ENCODE measurements around the gene ZNF599. TPM values are rescaled to one million over a fixed set of nuclear protein-coding genes. Genes with fewer than 3 reads are reported as not detected.
A peak's percentile ranks its signal among the peaks of the same experiment; 100 is the strongest.

ZNF599 gene
- total RNA-seq = 8.6 and 9.1 TPM in 2 replicates
- long read RNA-seq, transcript ZNF599-201 (4 exons, 3,099 nt) = major isoform, 5 of 10 reads
- long read RNA-seq, partial matches to known transcripts = 0 of 10 reads
- long read RNA-seq, other reads (novel, unspliced or antisense) = 5 of 10 reads

DNA sequence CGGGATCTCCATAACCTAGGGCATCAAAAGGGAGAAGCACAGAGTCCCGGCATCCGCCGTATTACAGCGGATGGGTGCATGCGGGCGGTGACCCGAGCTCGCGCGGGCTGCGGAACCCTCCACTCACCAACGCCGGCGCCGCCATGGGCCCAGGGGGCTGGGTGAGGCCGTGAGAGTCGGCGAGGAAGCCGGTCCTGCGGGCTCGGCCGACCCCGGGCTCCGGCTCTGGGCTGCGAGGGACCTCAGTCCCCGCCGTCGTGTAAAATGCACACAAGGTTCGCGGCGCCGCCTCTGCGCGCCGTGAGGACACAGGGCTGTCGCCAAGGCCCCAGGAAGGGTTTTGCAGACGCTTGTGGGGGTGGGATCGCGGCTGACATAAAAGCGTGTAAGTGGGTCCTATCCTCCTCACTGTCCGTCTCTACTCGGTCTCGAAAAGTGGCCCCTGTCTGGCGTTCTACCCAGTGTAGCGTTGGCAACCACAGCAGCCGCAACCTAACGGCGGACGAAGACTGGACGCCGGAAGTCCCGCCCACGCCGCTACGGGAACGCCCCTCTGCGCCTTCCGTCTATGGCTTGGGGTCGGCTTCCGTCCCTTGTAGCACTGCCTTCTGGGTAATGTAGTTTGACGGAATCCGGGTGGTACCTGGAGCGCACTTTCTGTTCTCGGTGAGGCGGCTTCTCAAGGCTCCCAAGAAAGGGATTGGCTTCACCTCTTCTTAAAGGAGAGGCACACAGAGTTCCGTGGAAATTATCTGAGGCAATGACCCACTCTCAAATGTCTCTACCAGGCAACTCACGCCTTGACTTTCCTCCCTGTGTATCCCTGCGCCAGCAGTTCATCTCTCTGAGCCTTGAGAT lies at the start of gene ZNF599:
TSS of gene ZNF599 (minus strand) at position 519 of the 858 bp plus-strand sequence. CDS start at position 145, 374 bp downstream.
- peak; percentile 77 for DNase-seq (ENCODE audit: low spot score, unreplicated experiment)
- peaks cover 15% of the 10 kb centered on the region for H3K27me3 Mint-ChIP-seq
- H3K9me3 Mint-ChIP-seq (ENCODE audit: low read depth) = peaks cover 3% of the 10 kb centered on the region
- TF ChIP-seq, protein P1, sequence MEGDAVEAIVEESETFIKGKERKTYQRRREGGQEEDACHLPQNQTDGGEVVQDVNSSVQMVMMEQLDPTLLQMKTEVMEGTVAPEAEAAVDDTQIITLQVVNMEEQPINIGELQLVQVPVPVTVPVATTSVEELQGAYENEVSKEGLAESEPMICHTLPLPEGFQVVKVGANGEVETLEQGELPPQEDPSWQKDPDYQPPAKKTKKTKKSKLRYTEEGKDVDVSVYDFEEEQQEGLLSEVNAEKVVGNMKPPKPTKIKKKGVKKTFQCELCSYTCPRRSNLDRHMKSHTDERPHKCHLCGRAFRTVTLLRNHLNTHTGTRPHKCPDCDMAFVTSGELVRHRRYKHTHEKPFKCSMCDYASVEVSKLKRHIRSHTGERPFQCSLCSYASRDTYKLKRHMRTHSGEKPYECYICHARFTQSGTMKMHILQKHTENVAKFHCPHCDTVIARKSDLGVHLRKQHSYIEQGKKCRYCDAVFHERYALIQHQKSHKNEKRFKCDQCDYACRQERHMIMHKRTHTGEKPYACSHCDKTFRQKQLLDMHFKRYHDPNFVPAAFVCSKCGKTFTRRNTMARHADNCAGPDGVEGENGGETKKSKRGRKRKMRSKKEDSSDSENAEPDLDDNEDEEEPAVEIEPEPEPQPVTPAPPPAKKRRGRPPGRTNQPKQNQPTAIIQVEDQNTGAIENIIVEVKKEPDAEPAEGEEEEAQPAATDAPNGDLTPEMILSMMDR (IDR thresholded peaks at IDR 0.05; ENCODE audit: unreplicated experiment) = no peak
- H3K4me1 Mint-ChIP-seq (ENCODE audit: low read depth) = peaks cover 9% of the 10 kb centered on the region
- peak within 1 kb of the TSS; percentile 91 for H3K27ac Mint-ChIP-seq
- peak within 1 kb of the TSS; percentile 92 for H3K4me3 Mint-ChIP-seq (ENCODE audit: low read depth)
- H3K36me3 Mint-ChIP-seq (ENCODE audit: insufficient read depth) = peaks cover 4% of the 10 kb centered on the region

DNA sequence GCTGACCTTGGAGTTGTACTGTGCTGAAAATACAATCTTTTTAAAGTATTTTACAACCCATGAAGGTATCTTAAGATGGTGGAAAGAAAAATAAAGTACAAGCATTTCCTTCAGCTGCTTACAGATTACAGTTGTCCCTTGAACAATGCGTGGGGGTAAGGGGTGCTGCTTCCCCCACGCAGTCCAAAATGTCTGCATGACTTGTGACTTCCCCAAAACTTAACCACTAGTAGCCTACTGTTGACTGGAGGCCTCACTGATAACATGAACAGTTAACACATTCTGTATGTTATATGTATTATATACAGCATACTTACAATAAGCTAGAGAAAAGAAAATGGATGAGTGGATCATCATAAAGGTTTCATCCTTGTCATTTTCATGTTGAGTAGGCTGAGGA lies 45.3 kb upstream of the ZNF599 start:
- no peak overlapping the region for H3K27ac Mint-ChIP-seq
- no peak for DNase-seq (ENCODE audit: low spot score, unreplicated experiment)
- H3K4me3 Mint-ChIP-seq (ENCODE audit: low read depth) = no peak overlapping the region
- no peaks in the 10 kb centered on the region for H3K4me1 Mint-ChIP-seq (ENCODE audit: low read depth)
- peaks cover 8% of the 10 kb centered on the region for H3K9me3 Mint-ChIP-seq (ENCODE audit: low read depth)
- no peaks in the 10 kb centered on the region for H3K27me3 Mint-ChIP-seq
- H3K36me3 Mint-ChIP-seq (ENCODE audit: insufficient read depth) = no peaks in the 10 kb centered on the region
- TF ChIP-seq, protein P1 (IDR thresholded peaks at IDR 0.05; ENCODE audit: unreplicated experiment) = no peak

DNA sequence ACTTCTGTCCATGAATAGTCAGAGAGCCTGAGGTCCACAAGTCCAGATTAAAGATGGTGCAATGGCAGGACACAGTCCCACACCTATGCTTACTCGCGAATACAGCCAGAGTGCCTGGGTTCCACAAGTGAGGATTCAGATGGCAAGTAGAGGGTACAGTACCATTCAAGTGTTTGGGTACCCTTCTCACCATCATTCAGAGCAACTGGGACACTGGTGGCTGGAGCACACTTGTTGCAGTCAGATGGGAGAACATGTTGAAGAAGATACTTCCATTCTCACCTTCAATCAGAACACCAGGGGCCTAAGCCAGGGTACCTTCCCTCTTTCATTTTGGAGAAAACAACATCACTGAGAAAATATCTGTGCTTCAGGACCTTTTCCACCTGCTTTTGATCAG lies 43.7 kb upstream of the ZNF599 start:
- Mint-ChIP-seq H3K27ac (no peak overlapping the region), H3K27me3 (no peaks in the 10 kb centered on the region), H3K4me3 (ENCODE audit: low read depth) (no peak overlapping the region), H3K36me3 (ENCODE audit: insufficient read depth) (no peaks in the 10 kb centered on the region), H3K4me1 (ENCODE audit: low read depth) (no peaks in the 10 kb centered on the region), H3K9me3 (ENCODE audit: low read depth) (peaks cover 8% of the 10 kb centered on the region)
- no peak for DNase-seq (ENCODE audit: low spot score, unreplicated experiment)
- TF ChIP-seq, protein P1 (IDR thresholded peaks at IDR 0.05; ENCODE audit: unreplicated experiment) = no peak

DNA sequence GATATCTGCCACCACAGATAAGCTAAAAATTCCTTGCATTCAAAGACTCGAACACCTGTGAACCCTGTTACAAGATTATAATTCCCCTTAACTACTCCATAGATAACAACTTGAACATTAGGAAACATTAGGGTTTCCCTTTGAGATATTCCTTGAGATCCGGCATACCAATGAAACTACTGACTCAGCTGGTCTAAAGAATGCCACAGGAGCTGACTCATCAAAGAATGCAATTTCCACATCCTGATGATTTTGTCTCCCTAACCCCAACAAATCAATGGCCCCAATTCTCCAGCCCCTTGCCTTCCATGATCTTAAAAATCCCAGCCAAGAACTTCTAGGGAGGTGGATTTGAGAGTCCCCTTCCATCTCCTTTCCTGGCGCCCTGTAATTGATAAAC lies 35.6 kb upstream of the ZNF599 start:
- no peak overlapping the region for H3K27ac Mint-ChIP-seq
- no peaks in the 10 kb centered on the region for H3K4me1 Mint-ChIP-seq (ENCODE audit: low read depth)
- no peak overlapping the region for H3K4me3 Mint-ChIP-seq (ENCODE audit: low read depth)
- TF ChIP-seq, protein P1 (IDR thresholded peaks at IDR 0.05; ENCODE audit: unreplicated experiment) = no peak
- peaks cover 3% of the 10 kb centered on the region for H3K27me3 Mint-ChIP-seq
- no peak for DNase-seq (ENCODE audit: low spot score, unreplicated experiment)
- peaks cover 26% of the 10 kb centered on the region for H3K9me3 Mint-ChIP-seq (ENCODE audit: low read depth)
- peaks cover 3% of the 10 kb centered on the region for H3K36me3 Mint-ChIP-seq (ENCODE audit: insufficient read depth)

DNA sequence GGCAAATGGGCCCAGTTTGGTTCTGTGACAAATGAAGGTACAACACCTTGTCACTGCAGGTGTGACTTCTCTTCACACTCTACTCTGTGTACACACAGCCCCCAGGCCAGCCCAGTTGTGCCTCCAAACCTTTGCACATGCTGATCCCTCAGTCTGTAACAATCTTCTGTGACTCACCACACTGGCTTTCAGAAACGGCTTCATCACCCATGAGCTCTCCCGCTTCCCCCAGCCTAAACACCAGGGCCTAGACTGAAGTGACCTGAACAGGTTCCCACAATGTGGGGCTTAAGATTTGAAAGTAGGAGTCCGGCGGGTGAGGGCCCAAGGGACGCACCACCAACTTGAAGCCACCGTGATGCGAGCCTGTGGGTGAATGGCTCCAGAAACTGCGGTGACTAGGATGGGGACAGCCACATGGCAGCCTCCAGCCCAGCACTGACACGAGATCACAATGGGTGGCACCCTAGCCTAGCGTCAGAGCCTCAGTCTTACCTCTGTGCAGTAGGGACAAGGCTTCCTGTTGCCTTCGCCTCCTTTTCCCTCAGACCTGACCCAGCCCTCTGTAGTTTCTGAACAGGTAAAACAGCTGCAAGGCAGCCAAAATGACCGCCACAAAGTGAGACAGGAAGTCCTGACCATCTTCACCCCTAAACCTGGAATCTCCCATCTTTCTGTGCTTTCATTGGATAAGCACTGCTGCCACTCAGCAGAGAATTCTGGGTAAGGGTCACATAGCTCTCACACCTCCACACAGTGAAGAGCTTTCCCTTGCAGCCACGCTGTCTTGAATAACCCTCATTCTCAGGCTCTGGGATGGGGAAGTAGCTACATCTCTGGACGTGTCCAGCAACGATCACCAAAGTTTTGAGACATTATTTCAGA lies 34.2 kb upstream of the ZNF599 start:
- TF ChIP-seq, protein P1 (IDR thresholded peaks at IDR 0.05; ENCODE audit: unreplicated experiment) = no peak
- H3K36me3 Mint-ChIP-seq (ENCODE audit: insufficient read depth) = peaks cover 3% of the 10 kb centered on the region

More for the DNA sequence above, 34.2 kb upstream of the ZNF599 start:
- Mint-ChIP-seq H3K9me3 (ENCODE audit: low read depth) (peaks cover 32% of the 10 kb centered on the region), H3K27ac (no peak overlapping the region), H3K4me1 (ENCODE audit: low read depth) (no peaks in the 10 kb centered on the region), H3K27me3 (peaks cover 3% of the 10 kb centered on the region), H3K4me3 (ENCODE audit: low read depth) (no peak overlapping the region)
- no peak for DNase-seq (ENCODE audit: low spot score, unreplicated experiment)

Measured in progenitor cell of endocrine pancreas (in vitro differentiated cells).